Inflammatory macrophage treated with lipopolysaccharide for 4 hours (primary cell): ENCODE measurements around the gene FSTL3.
"Not testable (repeated sequence)": the region's sequence is repeated elsewhere in the genome, so short reads cannot be mapped to it uniquely, and the experiment has no call there.

ENCODE experiments used
- DNase-seq: peaks from one replicate; pipeline ENCODE4 v3.0.0-alpha.2; 2020

FSTL3 gene

GRCh38 chr19:711254-711653, 35.1 kb downstream of the FSTL3 start:
- no peak for DNase-seq

GRCh38 chr19:715347-715746, 39.2 kb downstream of the FSTL3 start:
- no peak for DNase-seq

GRCh38 chr19:718251-718951, 42.2 kb downstream of the FSTL3 start:
- DNase-seq: no peak

GRCh38 chr19:718991-719512, 42.9 kb downstream of the FSTL3 start:
- DNase-seq: peak; percentile 21

- DNase-seq: no peak
Measured at GRCh38 chr19:719636-720344, 43.6 kb downstream of the FSTL3 start.

GRCh38 chr19:720345-721160, 44.4 kb downstream of the FSTL3 start:
- no peak for DNase-seq

- DNase-seq: no peak
Measured at GRCh38 chr19:722553-723101, 46.4 kb downstream of the FSTL3 start.

- DNase-seq: no peak
Measured at GRCh38 chr19:723247-723646, 47.1 kb downstream of the FSTL3 start.

- no peak for DNase-seq
Measured at GRCh38 chr19:723714-724113, 47.5 kb downstream of the FSTL3 start.

GRCh38 chr19:725461-726089, 49.4 kb downstream of the FSTL3 start:
- no peak for DNase-seq

GRCh38 chr19:726993-727956, 51.1 kb downstream of the FSTL3 start:
- DNase-seq: no peak

GRCh38 chr19:728011-728410, 51.8 kb downstream of the FSTL3 start:
- no peak for DNase-seq

- not testable (repeated sequence) for DNase-seq
Measured at GRCh38 chr19:729564-729963, 53.4 kb downstream of the FSTL3 start.

GRCh38 chr19:729965-730668, 53.9 kb downstream of the FSTL3 start:
- DNase-seq: no peak

- DNase-seq: no peak
Measured at GRCh38 chr19:731000-731399, 54.8 kb downstream of the FSTL3 start.

GRCh38 chr19:732148-733069, 56.2 kb downstream of the FSTL3 start:
- DNase-seq: no peak
